GM10266 (cell line): ENCODE data around the gene AMELY.

Experiments
- DNase-seq: peaks from one replicate; pipeline ENCODE4 v3.0.0; 2012; ENCODE audit errors: extremely low spot score
- TF ChIP-seq, protein P1 (sequence below): IDR thresholded peaks from 2 replicates; pipeline ENCODE4 v1.5.1; 2012; ENCODE audit warnings: mild to moderate bottlenecking, low read depth; ENCODE audit not compliant: control insufficient read depth, insufficient read depth; ENCODE audit errors: missing control alignments

The AMELY gene, protein sequence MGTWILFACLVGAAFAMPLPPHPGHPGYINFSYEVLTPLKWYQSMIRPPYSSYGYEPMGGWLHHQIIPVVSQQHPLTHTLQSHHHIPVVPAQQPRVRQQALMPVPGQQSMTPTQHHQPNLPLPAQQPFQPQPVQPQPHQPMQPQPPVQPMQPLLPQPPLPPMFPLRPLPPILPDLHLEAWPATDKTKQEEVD

DNA sequence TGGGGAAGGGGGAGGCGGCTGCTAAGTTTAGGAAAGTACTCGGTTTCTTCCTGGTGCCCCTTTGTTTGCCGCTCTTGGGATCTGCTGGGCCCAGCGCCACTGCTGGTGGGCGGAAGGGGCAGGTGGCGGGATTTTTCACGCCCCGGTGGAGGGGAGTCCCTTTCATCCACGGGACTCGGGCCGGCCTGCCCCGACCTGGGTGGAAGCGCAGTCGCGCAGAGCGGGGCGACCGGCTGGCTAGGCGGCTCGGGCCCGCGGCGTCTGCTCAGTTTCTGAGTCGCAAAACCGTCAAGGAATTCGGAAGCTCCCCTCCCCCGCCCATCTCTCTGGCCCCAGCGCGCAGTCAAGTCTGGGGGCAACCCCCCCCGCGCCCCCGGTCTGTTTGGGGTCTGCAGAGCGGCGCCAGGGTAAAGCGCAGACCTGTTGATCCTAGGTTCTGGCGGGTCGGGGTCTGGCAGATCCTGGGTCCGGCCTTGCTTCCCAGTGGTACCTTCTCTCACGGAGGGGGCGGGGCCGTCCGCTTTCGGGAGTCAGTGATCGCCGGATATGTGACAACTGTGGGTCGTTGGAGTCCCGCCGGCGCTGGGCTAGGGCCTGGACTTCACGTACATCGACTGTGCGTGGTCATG lies at the start of gene AMELY:
Gene AMELY, minus strand, starts transcription at position 500 of the 629 bp plus-strand sequence. CDS start 39,144 bp downstream, outside the sequence.
- TF ChIP-seq, protein P1, sequence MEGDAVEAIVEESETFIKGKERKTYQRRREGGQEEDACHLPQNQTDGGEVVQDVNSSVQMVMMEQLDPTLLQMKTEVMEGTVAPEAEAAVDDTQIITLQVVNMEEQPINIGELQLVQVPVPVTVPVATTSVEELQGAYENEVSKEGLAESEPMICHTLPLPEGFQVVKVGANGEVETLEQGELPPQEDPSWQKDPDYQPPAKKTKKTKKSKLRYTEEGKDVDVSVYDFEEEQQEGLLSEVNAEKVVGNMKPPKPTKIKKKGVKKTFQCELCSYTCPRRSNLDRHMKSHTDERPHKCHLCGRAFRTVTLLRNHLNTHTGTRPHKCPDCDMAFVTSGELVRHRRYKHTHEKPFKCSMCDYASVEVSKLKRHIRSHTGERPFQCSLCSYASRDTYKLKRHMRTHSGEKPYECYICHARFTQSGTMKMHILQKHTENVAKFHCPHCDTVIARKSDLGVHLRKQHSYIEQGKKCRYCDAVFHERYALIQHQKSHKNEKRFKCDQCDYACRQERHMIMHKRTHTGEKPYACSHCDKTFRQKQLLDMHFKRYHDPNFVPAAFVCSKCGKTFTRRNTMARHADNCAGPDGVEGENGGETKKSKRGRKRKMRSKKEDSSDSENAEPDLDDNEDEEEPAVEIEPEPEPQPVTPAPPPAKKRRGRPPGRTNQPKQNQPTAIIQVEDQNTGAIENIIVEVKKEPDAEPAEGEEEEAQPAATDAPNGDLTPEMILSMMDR = no peak
- DNase-seq = no peak

DNA sequence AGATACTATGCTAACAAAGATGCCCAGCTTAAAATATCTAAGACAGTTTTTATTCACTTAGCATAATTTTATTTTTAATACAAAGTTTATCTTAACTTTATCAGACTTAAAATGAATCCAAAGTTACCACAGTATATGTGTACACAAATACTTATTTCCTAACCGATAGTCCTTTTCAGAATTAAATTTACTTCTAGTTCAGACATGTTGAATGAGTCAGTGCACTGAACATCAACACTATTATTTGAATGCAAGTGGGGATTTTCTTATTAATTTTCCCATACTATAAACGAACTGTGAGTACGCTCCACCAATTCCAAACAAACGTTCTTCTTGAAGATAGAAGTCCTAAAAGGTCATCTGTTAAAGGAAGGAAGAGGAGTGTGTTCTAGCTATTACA lies 38.4 kb upstream of the AMELY start:
- DNase-seq = no peak
- TF ChIP-seq, protein P1 = no peak

DNA sequence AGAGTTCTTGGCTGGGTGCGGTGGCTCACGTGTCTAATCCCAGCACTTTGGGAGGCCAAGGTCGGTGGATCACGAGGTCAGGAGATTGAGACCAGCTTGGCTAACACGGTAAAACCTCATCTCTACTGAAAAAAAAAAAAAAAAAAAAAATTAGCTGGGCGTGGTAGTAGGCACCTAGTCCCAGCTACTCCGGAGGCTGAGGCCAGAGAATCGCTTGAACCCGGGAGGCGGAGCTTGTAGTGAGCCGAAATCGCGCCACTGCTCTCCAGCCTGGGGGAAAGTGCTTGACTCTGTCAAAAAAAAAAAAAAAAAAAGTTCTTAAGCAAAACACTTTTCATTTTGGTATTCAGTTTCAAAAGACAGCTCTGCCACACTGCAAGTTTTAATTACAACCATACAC lies 36.8 kb upstream of the AMELY start:
- TF ChIP-seq, protein P1 = no peak
- DNase-seq = no peak

DNA sequence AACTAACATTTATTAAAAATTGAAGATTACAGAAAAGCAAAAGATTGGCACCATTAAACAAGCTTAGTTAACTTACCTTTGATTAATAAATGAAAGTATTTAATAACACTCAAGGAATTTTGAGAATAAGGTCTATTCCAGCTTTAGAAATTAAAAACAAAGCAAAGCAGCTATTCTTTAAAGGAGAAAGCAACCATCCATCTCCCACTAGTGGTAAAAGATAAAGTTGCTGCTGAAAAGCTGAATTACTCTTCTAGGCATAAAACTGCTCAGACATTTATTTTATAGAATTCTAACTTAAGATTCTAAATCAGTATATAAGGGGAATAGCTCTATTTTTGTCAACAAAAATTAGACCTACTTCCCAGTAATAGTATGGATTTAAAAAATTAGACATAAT lies 36.1 kb upstream of the AMELY start:
- DNase-seq = no peak
- TF ChIP-seq, protein P1 = no peak

DNA sequence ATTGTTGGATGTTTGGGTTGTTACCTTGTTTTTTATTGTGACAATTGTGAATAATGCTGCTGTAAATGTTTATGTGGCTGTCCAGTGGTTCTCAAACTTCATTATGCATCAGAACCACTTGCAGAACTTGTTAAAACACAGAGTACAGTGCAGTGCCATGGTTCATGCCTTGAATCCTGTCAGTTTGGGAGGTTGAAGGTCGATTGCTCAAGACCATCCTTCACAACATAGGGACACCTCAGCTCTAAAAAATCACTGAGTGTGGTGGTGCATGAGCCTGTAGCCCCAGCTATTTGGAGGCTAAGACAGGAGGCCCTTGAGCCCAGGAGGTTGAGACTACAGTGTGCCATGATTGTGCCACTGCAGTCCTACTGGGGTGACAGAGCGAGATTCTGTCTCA lies 23.9 kb upstream of the AMELY start:
- no peak for DNase-seq
- TF ChIP-seq, protein P1 = no peak

DNA sequence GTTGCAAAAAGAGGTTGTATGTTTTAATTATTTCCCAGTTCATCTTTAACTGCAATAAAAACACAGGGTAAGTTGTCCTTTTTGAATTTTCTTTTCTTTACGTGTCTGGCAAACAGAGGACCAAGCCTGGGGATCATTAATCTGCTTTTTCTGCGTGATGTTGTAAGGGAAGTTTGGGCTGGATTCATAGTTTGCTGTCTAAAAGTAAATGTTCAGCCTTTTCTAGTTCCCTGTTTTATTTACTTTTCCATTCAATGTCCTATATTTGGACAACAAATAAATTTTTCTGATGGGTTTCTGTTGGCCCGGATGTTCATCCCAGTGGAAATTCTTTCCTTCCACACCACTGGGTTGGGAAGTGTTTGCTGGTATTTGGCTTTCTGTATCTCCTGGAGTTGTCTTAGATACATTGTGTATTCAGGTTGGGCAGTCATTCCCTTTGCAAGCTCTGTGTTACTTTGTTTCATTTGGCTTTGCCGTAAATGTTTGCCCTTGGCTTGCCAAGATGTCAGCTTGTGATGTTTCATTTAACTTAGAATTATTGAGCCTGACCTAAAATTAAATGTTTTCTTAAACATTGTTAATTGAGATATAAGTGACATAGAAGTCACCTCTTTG lies 20.3 kb upstream of the AMELY start:
- TF ChIP-seq, protein P1 = no peak
- DNase-seq = no peak

DNA sequence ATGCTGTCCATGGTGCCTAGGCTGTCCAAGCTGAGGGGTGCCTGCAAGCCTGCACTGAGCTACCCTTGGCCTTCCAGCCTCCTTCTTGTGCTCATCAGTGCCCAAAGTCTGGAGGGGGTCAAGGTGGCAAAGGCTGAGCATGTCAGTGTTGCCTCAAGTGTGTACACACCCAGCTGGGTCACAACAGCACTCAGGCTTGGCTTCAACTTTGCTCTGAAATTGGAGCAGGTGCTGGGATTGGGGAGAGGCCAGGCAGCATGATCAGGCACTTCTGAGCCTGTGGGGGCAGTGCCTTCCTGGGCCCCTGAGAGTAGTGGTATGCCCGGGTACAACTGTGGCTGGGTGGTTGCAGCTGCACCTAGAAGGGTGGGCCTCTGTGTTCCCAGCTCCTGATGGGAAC lies 17.7 kb upstream of the AMELY start:
- TF ChIP-seq, protein P1 = no peak
- no peak for DNase-seq
